GM12865 (cell line): Measurements from ENCODE around the gene SPOCK2.

Experiments
- DNase-seq: peaks from one replicate; pipeline ENCODE4 v3.0.0; 2010; ENCODE audit warnings: low read depth
- H3K4me3 ChIP-seq: 2 replicates; pipeline ENCODE4 v1.5.1; 2011; ENCODE audit warnings: mild to moderate bottlenecking, low read depth, low read length, control low read depth
- CTCF ChIP-seq: IDR thresholded peaks from 2 replicates; pipeline ENCODE4 v1.5.1; 2011; ENCODE audit warnings: low read length, control low read depth, low read depth, inconsistent platforms; ENCODE audit not compliant: insufficient read depth; ENCODE audit errors: missing control alignments

Gene SPOCK2

GRCh38 chr10:72099600-72099921, 11.2 kb upstream of the SPOCK2 start:
- no peak for TF ChIP-seq CTCF
- no peak for DNase-seq
- no peak overlapping the region for H3K4me3 ChIP-seq

GRCh38 chr10:72098836-72099599, 10.7 kb upstream of the SPOCK2 start:
- no peak for DNase-seq
- no peak overlapping the region for H3K4me3 ChIP-seq
- no peak for TF ChIP-seq CTCF

- no peak for DNase-seq
- TF ChIP-seq CTCF, result no peak
- H3K4me3 ChIP-seq, result no peak overlapping the region
These were observed 10.0 kb upstream of the SPOCK2 start for GRCh38 chr10:72098301-72098835.

GRCh38 chr10:72097448-72098300, 9.3 kb upstream of the SPOCK2 start:
- TF ChIP-seq CTCF, result no peak
- DNase-seq, result no peak
- no peak overlapping the region for H3K4me3 ChIP-seq

GRCh38 chr10:72096115-72097000, 8.0 kb upstream of the SPOCK2 start:
- H3K4me3 ChIP-seq, result no peak overlapping the region
- no peak for TF ChIP-seq CTCF
- DNase-seq, result no peak

- DNase-seq, result no peak
- TF ChIP-seq CTCF, result no peak
- H3K4me3 ChIP-seq, result no peak overlapping the region
These were observed 6.8 kb upstream of the SPOCK2 start for GRCh38 chr10:72095195-72095594.
